GM23338 (cell line): ENCODE data around the gene AFF1. TPM values are rescaled to one million over a fixed set of nuclear protein-coding genes. Genes with fewer than 3 reads are reported as not detected.

Experiments
- ATAC-seq: fragments of 200-7000 bp; cut with Tn5 transposase; 3 replicates; pipeline ENCODE4 v1.9.1; 2020
- DNase-seq: peaks from one replicate; pipeline ENCODE4 v3.0.0-alpha.2; 2015; ENCODE audit warnings: low spot score
- H2AFZ ChIP-seq: fragments of 200-600 bp; sonication (generic); 2 replicates; pipeline ENCODE4 v1.8.0; 2016; ENCODE audit warnings: antibody characterized with exemption, mild to moderate bottlenecking, moderate library complexity
- H3F3A ChIP-seq: fragments of 200-600 bp; sonication (generic); replicated peaks from 2 replicates; pipeline ENCODE4 v1.8.0; 2017; ENCODE audit warnings: antibody characterized with exemption, mixed run types, low read depth
- H3K27ac ChIP-seq: fragments of 200-600 bp; sonication (generic); 2 replicates; pipeline ENCODE4 v1.6.1; 2016; ENCODE audit warnings: low read depth
- H3K27me3 ChIP-seq: fragments of 200-600 bp; sonication (generic); 2 replicates; pipeline ENCODE4 v1.8.0; 2016; ENCODE audit warnings: mild to moderate bottlenecking, mixed run types, moderate library complexity; ENCODE audit not compliant: insufficient read depth
- H3K36me3 ChIP-seq: fragments of 200-600 bp; sonication (generic); 2 replicates; pipeline ENCODE4 v1.8.0; 2016; ENCODE audit warnings: mild to moderate bottlenecking; ENCODE audit not compliant: insufficient read depth
- H3K4me1 ChIP-seq: fragments of 200-600 bp; sonication (generic); 2 replicates; pipeline ENCODE4 v1.8.0; 2016; ENCODE audit warnings: mild to moderate bottlenecking, moderate library complexity; ENCODE audit not compliant: insufficient read depth
- H3K4me2 ChIP-seq: fragments of 200-600 bp; sonication (generic); 2 replicates; pipeline ENCODE4 v1.7.1; 2017; ENCODE audit warnings: mixed run types
- H3K4me3 ChIP-seq: fragments of 200-600 bp; sonication (generic); 2 replicates; pipeline ENCODE4 v1.6.1; 2016; ENCODE audit warnings: mixed run types
- H3K79me2 ChIP-seq: fragments of 200-600 bp; sonication (generic); replicated peaks from 2 replicates; pipeline ENCODE4 v1.8.0; 2017; ENCODE audit warnings: mild to moderate bottlenecking; ENCODE audit not compliant: insufficient read depth
- H3K9me2 ChIP-seq: fragments of 200-600 bp; sonication (generic); 2 replicates; pipeline ENCODE4 v1.8.0; 2017; ENCODE audit not compliant: insufficient read depth
- H4K20me1 ChIP-seq: fragments of 200-600 bp; sonication (generic); replicated peaks from 2 replicates; pipeline ENCODE4 v1.8.0; 2017; ENCODE audit warnings: mild to moderate bottlenecking; ENCODE audit not compliant: insufficient read depth
- H3K27ac Mint-ChIP-seq: 2 replicates; pipeline ENCODE4 v1.8.0; 2020; ENCODE audit warnings: inconsistent platforms, mild to moderate bottlenecking, moderate library complexity, mixed read lengths
- H3K27me3 Mint-ChIP-seq: 3 replicates; pipeline ENCODE4 v1.8.0; 2022; ENCODE audit warnings: low read depth, mild to moderate bottlenecking, moderate library complexity, mixed read lengths, inconsistent platforms; ENCODE audit not compliant: insufficient read depth, poor library complexity
- H3K36me3 Mint-ChIP-seq: 3 replicates; pipeline ENCODE4 v1.8.0; 2021; ENCODE audit warnings: low read depth, mild to moderate bottlenecking, inconsistent platforms, moderate library complexity, mixed read lengths
- H3K4me1 Mint-ChIP-seq: 3 replicates; pipeline ENCODE4 v1.8.0; 2020; ENCODE audit warnings: mild to moderate bottlenecking, inconsistent platforms, mixed read lengths
- H3K4me3 Mint-ChIP-seq: 3 replicates; pipeline ENCODE4 v1.8.0; 2021; ENCODE audit warnings: moderate library complexity, mild to moderate bottlenecking, inconsistent platforms, mixed read lengths
- H3K9me3 Mint-ChIP-seq: 3 replicates; pipeline ENCODE4 v1.8.0; 2020; ENCODE audit warnings: moderate library complexity, mild to moderate bottlenecking, inconsistent platforms, mixed read lengths
- CREB1 ChIP-seq: fragments of 250-450 bp; sonication (Bioruptor Pico); IDR thresholded peaks from 2 replicates; pipeline ENCODE4 v1.5.0; 2020; ENCODE audit warnings: low read depth, mild to moderate bottlenecking, moderate library complexity
- CTCF ChIP-seq, 2 experiments: fragments of 200-600 bp in 1 of 2; sonication (generic) in 1 of 2; conservative IDR thresholded peaks; 2 replicates each; pipeline versions ENCODE4 v1.5.1 to v1.6.1; 2016 to 2017; ENCODE audit warnings: antibody characterized with exemption in 2 of 2, low read depth in 2 of 2, mild to moderate bottlenecking in 2 of 2, moderate library complexity in 1 of 2
- ETS1 ChIP-seq: IDR thresholded peaks from 2 replicates; pipeline ENCODE4 v1.6.1; 2016; ENCODE audit warnings: antibody characterized with exemption
- EZH2 ChIP-seq: fragments of 200-600 bp; sonication (generic); IDR thresholded peaks from one replicate; pipeline ENCODE4 v1.8.0; 2017; ENCODE audit warnings: antibody characterized with exemption, mild to moderate bottlenecking, low read depth; ENCODE audit not compliant: unreplicated experiment
- EZH2phosphoT487 ChIP-seq: fragments of 200-600 bp; sonication (generic); IDR thresholded peaks from one replicate; pipeline ENCODE4 v1.8.1; 2018; ENCODE audit warnings: antibody characterized with exemption; ENCODE audit not compliant: unreplicated experiment
- JUNB ChIP-seq: IDR thresholded peaks from one replicate; pipeline ENCODE4 v1.6.1; 2016; ENCODE audit warnings: antibody characterized with exemption; ENCODE audit not compliant: unreplicated experiment
- NANOG ChIP-seq: IDR thresholded peaks from 2 replicates; pipeline ENCODE4 v1.6.1; 2016; ENCODE audit warnings: antibody characterized with exemption, borderline replicate concordance
- REST ChIP-seq: IDR thresholded peaks from one replicate; pipeline ENCODE4 v1.6.1; 2018; ENCODE audit warnings: antibody characterized with exemption; ENCODE audit not compliant: unreplicated experiment
- STAT1 ChIP-seq: IDR thresholded peaks from one replicate; pipeline ENCODE4 v1.6.1; 2016; ENCODE audit warnings: antibody characterized with exemption; ENCODE audit not compliant: unreplicated experiment
- ZNF114 ChIP-seq: fragments of 250-450 bp; sonication (Bioruptor Pico); IDR thresholded peaks from 2 replicates; pipeline ENCODE4 v1.5.0; 2020; ENCODE audit warnings: mild to moderate bottlenecking, moderate library complexity
- ZNF331 ChIP-seq: fragments of 250-450 bp; sonication (Bioruptor Pico); IDR thresholded peaks from 2 replicates; pipeline ENCODE4 v1.5.0; 2020; ENCODE audit warnings: low read depth, mild to moderate bottlenecking, moderate library complexity
- ZNF462 ChIP-seq: fragments of 250-450 bp; sonication (Bioruptor Pico); IDR thresholded peaks from 2 replicates; pipeline ENCODE4 v1.5.0; 2020; ENCODE audit warnings: mild to moderate bottlenecking, moderate library complexity
- polyA plus RNA-seq: library from polyadenylated mRNA; unstranded; fragments of >200 nt; fragmentation: Nextera tagmentation; extraction: Ambion mirVana; gene quantifications from 2 replicates; pipeline ENCODE4 v1.2.1, GENCODE V29; 2016
- total RNA-seq: library from RNA; depleted of rRNA; stranded (reverse); fragments of >200 nt; shearing (Covaris generic); gene quantifications from 2 replicates; pipeline ENCODE4 v1.2.3, GENCODE V29; 2014

The AFF1 gene
- total and polyA plus RNA-seq, 2 experiments from 2014 or later: 42.6 to 67.2 TPM

- Mint-ChIP-seq H3K27ac (peak overlapping the region; percentile 76), H3K36me3 (no peaks in the 10 kb centered on the region; the same call in 2 of the 3 replicates), H3K4me3 (peak overlapping the region; percentile 96), H3K9me3 (no peaks in the 10 kb centered on the region), H3K27me3 (peaks cover 10% of the 10 kb centered on the region), H3K4me1 (peaks cover 72% of the 10 kb centered on the region)
- Histone ChIP-seq H3K36me3 (no peaks in the 10 kb centered on the region), H3K4me2 (peak overlapping the region; percentile 85), H3K4me1 (peaks cover 75% of the 10 kb centered on the region), H3K27me3 (peaks cover 11% of the 10 kb centered on the region), H3K27ac (peak overlapping the region; percentile 97), H3K79me2 (peaks cover 50% of the 10 kb centered on the region), H3K9me2 (no peaks in the 10 kb centered on the region), H3F3A (0 out of 2 replicates have a peak, but pooled peaks cover 14% of the 10 kb centered on the region), H4K20me1 (peaks cover 15% of the 10 kb centered on the region), H2AFZ (no peak overlapping the region), H3K4me3 (peak overlapping the region; percentile 79)
- peak; percentile 51 for DNase-seq
- peak; percentile 7 for ATAC-seq
- TF ChIP-seq CREB1 (CRISPR knock-in tag) (no peak), ETS1 (no peak), EZH2phosphoT487 (no peak), CTCF (conservative IDR thresholded peaks at IDR 0.05; ENCODE audit: low read depth in 2 of 2) (no peak), NANOG (no peak), ZNF462 (CRISPR knock-in tag) (no peak), ZNF331 (no peak), JUNB (no peak), STAT1 (no peak), REST (no peak), ZNF114 (CRISPR knock-in tag) (no peak), EZH2 (no peak)
Measured at GRCh38 chr4:87005690-87006425, 71.0 kb downstream of the AFF1 start.
